Activated CD8-positive, alpha-beta T cell treated with anti-CD3 and anti-CD28 coated beads, Interleukin-2, amount 10 ng/mL, durations not matched to agents 7 days and 5 days (primary cell): ENCODE data around the gene ANKRD27. TPM values are rescaled to one million over a fixed set of nuclear protein-coding genes. Genes with fewer than 3 reads are reported as not detected.
"Not testable (repeated sequence)": the region's sequence is repeated elsewhere in the genome, so short reads cannot be mapped to it uniquely, and the experiment has no call there.

Experiments
- ATAC-seq: fragments of 150-1000 bp; cut with Tn5 transposase; one replicate; pipeline ENCODE4 v1.10.0; 2021; ENCODE audit warnings: moderate library complexity
- CTCF ChIA-PET: fragments of 350-600 bp; sonication (Branson Sonifier 250); formaldehyde crosslinking; loops from one replicate; lab custom pipeline; 2021; ENCODE audit warnings: antibody characterized with exemption; lab: Charles Lee
- POLR2A ChIA-PET: fragments of 350-600 bp; sonication (Branson Sonifier 250); formaldehyde crosslinking; loops from one replicate; lab custom pipeline; 2021; ENCODE audit warnings: antibody characterized with exemption; lab: Charles Lee
- DNase-seq: peaks from one replicate; pipeline ENCODE4 v3.0.0-alpha.2; 2020
- H3K27ac Mint-ChIP-seq: one replicate; pipeline ENCODE4 v1.8.0; 2021; ENCODE audit warnings: mild to moderate bottlenecking, mixed read lengths
- H3K27me3 Mint-ChIP-seq: one replicate; pipeline ENCODE4 v1.8.0; 2021; ENCODE audit warnings: low read depth, mixed read lengths
- H3K36me3 Mint-ChIP-seq: one replicate; pipeline ENCODE4 v1.8.0; 2021; ENCODE audit warnings: low read depth, mixed read lengths
- H3K4me1 Mint-ChIP-seq: one replicate; pipeline ENCODE4 v1.8.0; 2021; ENCODE audit warnings: low read depth, mixed read lengths
- H3K4me3 Mint-ChIP-seq: one replicate; pipeline ENCODE4 v1.8.0; 2021; ENCODE audit warnings: mild to moderate bottlenecking, mixed read lengths
- H3K9me3 Mint-ChIP-seq: one replicate; pipeline ENCODE4 v1.8.0; 2022; ENCODE audit warnings: mixed read lengths; ENCODE audit not compliant: insufficient read depth
- total RNA-seq, 2 experiments: library from RNA; stranded (reverse); gene quantifications; one replicate each; pipeline ENCODE4 v1.2.3, GENCODE V29; 2021

The ANKRD27 gene
- total RNA-seq, 2 experiments from 2014 or later, result 45.1 to 45.3 TPM

DNA sequence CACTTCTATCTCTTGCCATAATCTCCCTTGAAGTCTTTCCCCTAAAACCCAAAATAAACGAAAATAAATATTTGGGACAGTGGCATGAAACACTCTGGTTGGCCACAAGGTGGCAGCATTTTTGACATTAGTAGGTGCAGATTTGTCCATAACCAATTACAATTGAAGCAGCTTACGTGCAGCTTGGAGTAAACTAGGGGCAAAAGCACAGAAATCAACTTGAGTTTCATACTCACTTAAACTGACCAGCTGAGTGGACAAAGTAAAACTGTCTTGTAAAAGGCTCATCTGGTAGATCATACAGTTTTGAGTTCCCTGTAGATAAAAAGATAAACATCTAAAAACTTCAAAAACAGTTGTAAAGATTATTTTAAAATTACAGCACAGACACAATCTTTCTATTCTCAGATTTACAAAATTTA lies 75.2 kb downstream of the ANKRD27 start:
- POLR2A ChIA-PET, result interaction anchor here (0.5 kb wide), 1 partner anchor 47 kb away, joined by 3 read pairs; no protein-coding TSS in a partner anchor
- Mint-ChIP-seq H3K27ac (no peak overlapping the region), H3K27me3 (no peaks in the 10 kb centered on the region), H3K4me1 (peaks cover 8% of the 10 kb centered on the region), H3K4me3 (no peak overlapping the region), H3K36me3 (peaks cover 50% of the 10 kb centered on the region), H3K9me3 (no peaks in the 10 kb centered on the region)
- CTCF ChIA-PET, result interaction anchor here (0.7 to 1.9 kb wide), 17 partner anchors 15 to 375 kb away, joined by 3 to 15 read pairs (median 4); partner anchors contain the start of genes ANKRD27, PDCD5 and RGS9BP
- peak; percentile 69 for DNase-seq
- peak; percentile 65 for ATAC-seq

DNA sequence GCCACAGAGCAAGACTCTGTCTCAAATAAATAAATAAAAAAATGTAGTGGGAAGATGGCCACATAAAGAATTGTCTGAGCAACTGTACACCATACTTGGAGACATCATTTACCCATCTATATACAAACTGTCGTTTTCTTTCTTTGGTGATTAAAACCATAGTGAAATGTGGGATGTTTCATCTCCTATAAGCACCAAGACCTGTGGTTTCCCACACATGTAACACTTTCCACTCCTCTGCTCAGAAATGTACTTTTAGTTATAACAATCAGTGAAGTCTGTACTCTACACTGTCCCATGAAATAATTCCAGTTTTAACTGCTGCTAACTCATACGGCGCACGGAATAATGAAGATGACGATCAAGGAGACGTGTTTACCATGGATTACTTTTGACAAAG lies 75.7 kb downstream of the ANKRD27 start:
- DNase-seq (no peak), ATAC-seq (no peak)
- peaks cover 52% of the 10 kb centered on the region for H3K36me3 Mint-ChIP-seq
- H3K27me3 Mint-ChIP-seq, result no peaks in the 10 kb centered on the region
- no peak overlapping the region for H3K27ac Mint-ChIP-seq
- H3K4me1 Mint-ChIP-seq, result peaks cover 8% of the 10 kb centered on the region
- no peaks in the 10 kb centered on the region for H3K9me3 Mint-ChIP-seq
- no peak overlapping the region for H3K4me3 Mint-ChIP-seq
- ChIA-PET CTCF (interaction anchor here (0.8 to 1.9 kb wide), 9 partner anchors 14 to 137 kb away, joined by 3 to 15 read pairs (median 4); partner anchors contain the start of genes ANKRD27, PDCD5 and RGS9BP), POLR2A (no interaction called here)

GRCh38 chr19:32598022-32598421 lies 77.0 kb downstream of the ANKRD27 start:
- peaks cover 59% of the 10 kb centered on the region for H3K36me3 Mint-ChIP-seq

DNA sequence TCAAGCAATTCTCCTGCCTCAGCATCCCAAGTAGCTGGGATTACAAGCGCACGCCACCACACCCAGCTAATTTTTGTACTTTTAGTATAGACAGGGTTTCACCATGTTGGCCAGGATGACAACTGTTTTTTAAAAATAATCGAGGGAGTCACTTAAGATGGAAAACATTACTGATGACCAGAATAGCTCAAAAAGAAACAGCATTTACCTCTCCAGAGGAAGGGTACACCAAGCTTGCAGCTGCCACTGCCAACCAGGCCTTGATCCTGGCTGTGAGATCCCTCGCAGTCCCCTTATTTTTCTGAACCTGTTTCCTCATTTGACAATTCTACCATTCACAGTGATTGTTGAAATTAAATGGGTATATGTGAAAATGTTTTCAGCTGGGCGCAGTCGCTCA lies 79.5 kb downstream of the ANKRD27 start:
- Mint-ChIP-seq H3K27ac (no peak overlapping the region), H3K36me3 (peaks cover 74% of the 10 kb centered on the region), H3K4me1 (peaks cover 8% of the 10 kb centered on the region), H3K9me3 (no peaks in the 10 kb centered on the region), H3K4me3 (no peak overlapping the region), H3K27me3 (no peaks in the 10 kb centered on the region)
- no peak for DNase-seq
- POLR2A ChIA-PET, result no interaction called here
- CTCF ChIA-PET, result no interaction called here
- no peak for ATAC-seq

More at GRCh38 chr19:32598022-32598421, 77.0 kb downstream of the ANKRD27 start:
- ChIA-PET POLR2A (no interaction called here), CTCF (interaction anchor here (1.1 to 1.2 kb wide), 2 partner anchors 11 to 14 kb away, joined by 3 read pairs; no protein-coding TSS in a partner anchor)
- Mint-ChIP-seq H3K4me1 (peaks cover 8% of the 10 kb centered on the region), H3K9me3 (no peaks in the 10 kb centered on the region), H3K27me3 (no peaks in the 10 kb centered on the region), H3K4me3 (no peak overlapping the region), H3K27ac (no peak overlapping the region)
- no peak for DNase-seq
- ATAC-seq, result no peak

DNA sequence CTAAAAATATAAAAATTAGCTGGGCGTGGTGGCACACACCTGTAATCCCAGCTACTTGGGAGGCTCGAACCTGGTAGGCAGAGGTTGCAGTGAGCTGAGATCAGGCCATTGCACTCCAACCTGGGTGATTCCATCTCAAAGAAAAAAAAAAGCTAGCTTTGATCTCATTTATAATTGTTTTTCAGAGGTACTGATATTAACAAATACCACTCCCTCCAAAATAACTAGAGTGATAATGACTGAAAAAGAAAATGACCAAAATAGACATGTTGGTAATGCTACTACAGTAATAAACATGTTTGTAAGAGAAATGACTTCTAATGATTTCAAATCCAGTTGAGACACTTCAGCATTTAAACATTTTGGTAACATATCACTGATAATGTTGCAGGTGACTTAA lies 81.0 kb downstream of the ANKRD27 start:
- POLR2A ChIA-PET, result interaction anchor here (0.7 kb wide), 1 partner anchor 81 kb away, joined by 3 read pairs; the partner anchor contains the start of gene ANKRD27
- no peak for ATAC-seq
- Mint-ChIP-seq H3K9me3 (no peaks in the 10 kb centered on the region), H3K36me3 (peaks cover 71% of the 10 kb centered on the region), H3K27ac (no peak overlapping the region), H3K27me3 (no peaks in the 10 kb centered on the region), H3K4me1 (no peaks in the 10 kb centered on the region), H3K4me3 (no peak overlapping the region)
- DNase-seq, result no peak
- CTCF ChIA-PET, result interaction anchor here (1.6 kb wide), 1 partner anchor 9 kb away, joined by 3 read pairs; no protein-coding TSS in a partner anchor

- H3K9me3 Mint-ChIP-seq, CTCF ChIA-PET, DNase-seq, H3K27me3 Mint-ChIP-seq, POLR2A ChIA-PET, H3K27ac Mint-ChIP-seq, ATAC-seq, H3K4me3 Mint-ChIP-seq: not testable (repeated sequence)
- Mint-ChIP-seq H3K36me3 (peaks cover 60% of the 10 kb centered on the region), H3K4me1 (peaks cover 37% of the 10 kb centered on the region)
These were observed 87.1 kb downstream of the ANKRD27 start for GRCh38 chr19:32587747-32588504.

DNA sequence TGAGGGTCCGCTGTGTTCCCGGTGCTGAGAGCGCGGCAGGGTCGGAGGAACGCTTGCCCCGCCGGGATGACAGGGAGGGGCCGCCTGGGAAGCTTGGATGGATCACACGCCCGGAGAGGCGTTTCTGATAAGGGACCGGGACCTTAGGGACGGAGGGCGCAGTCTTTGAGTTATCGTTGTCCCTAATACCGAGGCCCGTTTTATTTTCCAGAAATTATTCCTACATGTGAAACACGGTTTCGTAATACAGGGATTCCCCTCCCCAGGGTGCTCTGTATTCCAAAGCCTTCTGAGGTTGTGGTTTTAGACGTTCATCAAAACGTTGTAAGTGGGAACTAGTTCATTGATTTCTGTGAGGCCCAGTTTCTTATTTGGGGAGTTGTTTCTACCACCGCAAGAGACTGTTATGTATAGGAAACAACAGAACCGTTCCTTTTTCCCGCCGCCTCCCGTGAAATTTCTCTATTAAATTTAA lies 93.2 kb downstream of the ANKRD27 start:
- ChIA-PET CTCF (interaction anchor here (0.9 to 1.5 kb wide), 3 partner anchors 18 to 595 kb away, joined by 3 to 4 read pairs (median 4); partner anchors contain the start of gene ZNF507), POLR2A (interaction anchor here (0.8 to 1.4 kb wide), 2 partner anchors 176 to 390 kb away, joined by 3 to 4 read pairs; partner anchors contain the start of genes CEP89, DPY19L3 and FAAP24)
- H3K9me3 Mint-ChIP-seq, result no peaks in the 10 kb centered on the region
- H3K27me3 Mint-ChIP-seq, result peaks cover 9% of the 10 kb centered on the region
- H3K36me3 Mint-ChIP-seq, result peaks cover 30% of the 10 kb centered on the region
- ATAC-seq (no peak), DNase-seq (no peak)
- peak overlapping the region; percentile 78 for H3K27ac Mint-ChIP-seq
- H3K4me1 Mint-ChIP-seq, result peaks cover 44% of the 10 kb centered on the region
- peak overlapping the region; percentile 89 for H3K4me3 Mint-ChIP-seq

- Mint-ChIP-seq H3K27ac (peak within 1 kb of the TSS; percentile 85), H3K4me1 (peaks cover 38% of the 10 kb centered on the region), H3K36me3 (peaks cover 23% of the 10 kb centered on the region), H3K27me3 (peaks cover 9% of the 10 kb centered on the region), H3K9me3 (no peaks in the 10 kb centered on the region), H3K4me3 (peak within 1 kb of the TSS; percentile 89)
- ATAC-seq, result peak; percentile 92
- ChIA-PET CTCF (interaction anchor here (0.9 to 1.5 kb wide), 3 partner anchors 19 to 596 kb away, joined by 3 to 4 read pairs (median 4); partner anchors contain the start of gene ZNF507), POLR2A (interaction anchor here (0.8 to 1.4 kb wide), 2 partner anchors 176 to 391 kb away, joined by 3 to 4 read pairs; partner anchors contain the start of genes CEP89, DPY19L3 and FAAP24)
- DNase-seq, result peak; percentile 97
These were observed 93.9 kb downstream of the ANKRD27 start, which contains the start of gene PDCD5 for GRCh38 chr19:32580901-32581704. Gene PDCD5, plus strand, starts transcription at chr19:32581190. Its CDS starts 72 bp downstream, at chr19:32581262.

DNA sequence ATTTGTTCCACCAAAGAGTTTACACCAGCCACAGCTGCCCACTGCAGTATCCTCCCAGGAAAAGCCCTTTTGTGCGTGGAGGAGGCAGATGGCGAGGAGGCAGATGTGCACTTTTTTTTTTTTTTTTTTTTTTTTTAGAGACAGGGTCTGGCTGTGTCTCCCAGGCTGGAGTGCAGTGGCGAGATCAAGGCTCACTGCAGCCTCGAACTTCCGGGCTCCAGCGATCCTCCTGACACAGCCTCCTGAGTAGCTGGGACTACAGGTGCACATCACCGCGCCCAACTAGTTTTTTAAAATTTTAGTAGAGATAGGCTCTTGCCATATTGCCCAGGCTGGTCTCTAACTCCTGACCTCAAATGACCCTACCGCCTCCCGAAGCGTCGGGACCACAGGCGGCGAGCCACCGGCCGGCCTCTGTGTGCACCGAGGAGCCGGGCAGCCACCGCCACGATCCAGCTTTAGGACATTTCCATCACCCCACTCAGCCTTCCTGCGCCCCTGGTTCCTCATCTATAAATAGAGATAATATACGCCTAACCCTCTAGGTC lies 94.6 kb downstream of the ANKRD27 start:
- H3K9me3 Mint-ChIP-seq, result no peaks in the 10 kb centered on the region
- peaks cover 20% of the 10 kb centered on the region for H3K36me3 Mint-ChIP-seq
- H3K27me3 Mint-ChIP-seq, result peaks cover 12% of the 10 kb centered on the region
- H3K27ac Mint-ChIP-seq, result peak overlapping the region; percentile 85
- POLR2A ChIA-PET, result interaction anchor here (1.4 kb wide), 1 partner anchor 175 kb away, joined by 4 read pairs; the partner anchor contains the start of gene DPY19L3
- H3K4me3 Mint-ChIP-seq, result peak overlapping the region; percentile 84
- H3K4me1 Mint-ChIP-seq, result peaks cover 31% of the 10 kb centered on the region
- CTCF ChIA-PET, result interaction anchor here (0.9 to 1.5 kb wide), 3 partner anchors 20 to 596 kb away, joined by 3 to 4 read pairs (median 4); partner anchors contain the start of gene ZNF507
- DNase-seq (no peak), ATAC-seq (peak; percentile 17)

DNA sequence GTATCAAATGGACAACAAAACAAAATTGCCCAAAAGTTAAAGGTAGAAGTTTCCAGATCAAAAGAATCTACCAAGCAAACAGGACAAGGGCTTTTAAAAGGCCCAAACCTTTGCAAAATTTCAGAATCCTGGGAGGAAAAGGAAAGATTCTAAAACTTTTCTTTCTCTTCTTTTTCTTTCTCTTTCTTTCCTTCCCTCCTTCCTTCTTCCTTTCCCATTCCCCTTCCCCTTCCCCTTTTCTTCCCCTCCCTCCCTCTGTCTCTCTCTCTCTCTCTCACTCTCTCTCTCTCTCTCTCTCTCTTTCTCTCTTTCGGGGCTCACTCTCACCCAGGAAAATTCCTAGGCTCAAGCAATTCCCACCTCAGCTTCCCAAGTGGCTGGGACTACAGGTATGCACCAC lies 98.2 kb downstream of the ANKRD27 start:
- Mint-ChIP-seq H3K27ac (no peak overlapping the region), H3K4me3 (no peak overlapping the region)
- CTCF ChIA-PET, result no interaction called here

GRCh38 chr19:32573492-32573794 lies 101.5 kb downstream of the ANKRD27 start:
- Mint-ChIP-seq H3K9me3 (no peaks in the 10 kb centered on the region), H3K27ac (no peak overlapping the region), H3K27me3 (peaks cover 22% of the 10 kb centered on the region), H3K4me3 (no peak overlapping the region), H3K36me3 (no peaks in the 10 kb centered on the region), H3K4me1 (peaks cover 30% of the 10 kb centered on the region)
- no peak for DNase-seq
- POLR2A ChIA-PET, result no interaction called here
- CTCF ChIA-PET, result interaction anchor here (0.6 to 1.1 kb wide), 3 partner anchors 22 to 552 kb away, joined by 3 to 4 read pairs (median 3); no protein-coding TSS in a partner anchor
- ATAC-seq, result no peak

More for the DNA sequence above, 98.2 kb downstream of the ANKRD27 start:
- Mint-ChIP-seq H3K4me1 (peaks cover 18% of the 10 kb centered on the region), H3K27me3 (peaks cover 17% of the 10 kb centered on the region), H3K36me3 (no peaks in the 10 kb centered on the region), H3K9me3 (no peaks in the 10 kb centered on the region)
- no peak for ATAC-seq
- DNase-seq, result no peak
- POLR2A ChIA-PET, result no interaction called here
